Measurements from ENCODE around the gene RFT1.

RFT1 gene

GRCh38 chr3:53071882-53072431 is 58.3 kb downstream of the RFT1 start:
- no peak for DNase-seq (ENCODE audit: extremely low read depth, insufficient read length)
- H3K27me3 ChIP-seq (replicated peaks; ENCODE audit: control insufficient read depth, insufficient read depth, low read length): no peaks in the 10 kb centered on the region
- H3K4me3 ChIP-seq (replicated peaks; ENCODE audit: low read depth, low read length): no peak overlapping the region; the same call in 1 of the 2 replicates
- H3K36me3 ChIP-seq (ENCODE audit: control insufficient read depth, insufficient read depth, low read length): no peaks in the 10 kb centered on the region
- no peak for TF ChIP-seq CTCF (IDR thresholded peaks at IDR 0.05; ENCODE audit: insufficient read depth, low read length, poor library complexity, severe bottlenecking)

GRCh38 chr3:53069422-53070068 is 60.7 kb downstream of the RFT1 start:
- DNase-seq (ENCODE audit: extremely low read depth, insufficient read length): no peak
- Histone ChIP-seq H3K4me3 (replicated peaks; ENCODE audit: low read depth, low read length) (no peak overlapping the region), H3K36me3 (ENCODE audit: control insufficient read depth, insufficient read depth, low read length) (no peaks in the 10 kb centered on the region), H3K27me3 (replicated peaks; ENCODE audit: control insufficient read depth, insufficient read depth, low read length) (no peaks in the 10 kb centered on the region; the same call in 1 of the 2 replicates)
- no peak for TF ChIP-seq CTCF (IDR thresholded peaks at IDR 0.05; ENCODE audit: insufficient read depth, low read length, poor library complexity, severe bottlenecking)

GRCh38 chr3:53068176-53068575 is 62.1 kb downstream of the RFT1 start:
- no peak for TF ChIP-seq CTCF (IDR thresholded peaks at IDR 0.05; ENCODE audit: insufficient read depth, low read length, poor library complexity, severe bottlenecking)
- Histone ChIP-seq H3K27me3 (replicated peaks; ENCODE audit: control insufficient read depth, insufficient read depth, low read length) (no peaks in the 10 kb centered on the region; the same call in 1 of the 2 replicates), H3K4me3 (replicated peaks; ENCODE audit: low read depth, low read length) (no peak overlapping the region), H3K36me3 (ENCODE audit: control insufficient read depth, insufficient read depth, low read length) (no peaks in the 10 kb centered on the region)
- DNase-seq (ENCODE audit: extremely low read depth, insufficient read length): no peak

DNA sequence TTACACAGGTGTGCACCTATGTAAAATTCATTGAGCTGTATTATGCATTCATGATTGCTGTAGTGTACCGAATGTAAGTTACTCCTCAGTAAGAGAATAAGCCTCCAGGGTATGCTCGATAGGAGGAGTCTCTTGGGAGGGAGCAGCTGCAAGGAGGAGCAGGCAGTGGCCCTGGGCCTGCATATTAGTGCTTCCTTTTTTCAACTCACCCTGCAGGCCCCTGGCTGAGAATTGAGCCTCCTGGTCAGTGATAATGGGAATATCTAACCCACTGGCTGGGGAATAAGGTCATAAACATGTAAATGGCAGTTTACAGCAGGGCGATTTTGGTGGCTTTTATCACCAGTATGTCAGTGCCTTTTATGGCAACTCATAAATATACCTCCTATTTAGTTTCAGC is 62.7 kb downstream of the RFT1 start:
- H3K4me3 ChIP-seq (replicated peaks; ENCODE audit: low read depth, low read length): no peak overlapping the region
- no peaks in the 10 kb centered on the region; the same call in 1 of the 2 replicates for H3K27me3 ChIP-seq (replicated peaks; ENCODE audit: control insufficient read depth, insufficient read depth, low read length)
- no peak for DNase-seq (ENCODE audit: extremely low read depth, insufficient read length)
- no peaks in the 10 kb centered on the region for H3K36me3 ChIP-seq (ENCODE audit: control insufficient read depth, insufficient read depth, low read length)
- no peak for TF ChIP-seq CTCF (IDR thresholded peaks at IDR 0.05; ENCODE audit: insufficient read depth, low read length, poor library complexity, severe bottlenecking)

DNA sequence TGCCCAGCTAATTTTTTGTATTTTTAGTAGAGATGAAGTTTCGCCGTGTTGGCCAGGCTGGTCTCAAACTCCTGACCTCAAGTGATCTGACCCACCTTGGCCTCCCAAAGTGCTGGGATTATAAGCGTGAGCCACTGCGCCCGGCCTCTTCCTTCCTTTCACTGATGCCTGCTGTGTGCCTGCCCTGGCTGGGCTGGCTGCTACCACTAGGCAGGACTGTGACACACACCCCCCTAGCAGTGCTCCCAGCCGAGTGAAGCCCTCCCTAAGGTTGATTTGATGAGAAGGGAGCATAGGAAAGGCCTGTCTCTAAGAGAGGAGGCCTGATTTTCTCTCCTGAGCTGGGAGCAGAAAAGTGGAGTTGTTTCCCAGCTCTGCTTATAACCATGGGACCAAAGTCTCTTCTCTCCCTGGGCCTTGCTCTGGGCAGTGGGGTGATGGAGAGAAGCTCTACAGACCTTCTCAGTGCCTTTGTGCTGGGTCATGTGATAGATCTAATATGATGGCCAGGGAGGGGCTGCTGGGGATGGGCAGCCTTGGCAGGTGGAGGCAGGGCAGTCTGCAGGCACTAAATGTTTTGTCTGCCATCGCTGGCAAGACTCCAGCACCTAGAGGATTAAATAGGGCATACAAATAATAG is 64.3 kb downstream of the RFT1 start:
- no peak for DNase-seq (ENCODE audit: extremely low read depth, insufficient read length)
- H3K36me3 ChIP-seq (ENCODE audit: control insufficient read depth, insufficient read depth, low read length): no peaks in the 10 kb centered on the region
- TF ChIP-seq CTCF (IDR thresholded peaks at IDR 0.05; ENCODE audit: insufficient read depth, low read length, poor library complexity, severe bottlenecking): no peak
- H3K4me3 ChIP-seq (replicated peaks; ENCODE audit: low read depth, low read length): no peak overlapping the region
- no peaks in the 10 kb centered on the region; the same call in 1 of the 2 replicates for H3K27me3 ChIP-seq (replicated peaks; ENCODE audit: control insufficient read depth, insufficient read depth, low read length)
